ENCODE results near the gene SAMD13.

- TF ChIP-seq, protein P1, sequence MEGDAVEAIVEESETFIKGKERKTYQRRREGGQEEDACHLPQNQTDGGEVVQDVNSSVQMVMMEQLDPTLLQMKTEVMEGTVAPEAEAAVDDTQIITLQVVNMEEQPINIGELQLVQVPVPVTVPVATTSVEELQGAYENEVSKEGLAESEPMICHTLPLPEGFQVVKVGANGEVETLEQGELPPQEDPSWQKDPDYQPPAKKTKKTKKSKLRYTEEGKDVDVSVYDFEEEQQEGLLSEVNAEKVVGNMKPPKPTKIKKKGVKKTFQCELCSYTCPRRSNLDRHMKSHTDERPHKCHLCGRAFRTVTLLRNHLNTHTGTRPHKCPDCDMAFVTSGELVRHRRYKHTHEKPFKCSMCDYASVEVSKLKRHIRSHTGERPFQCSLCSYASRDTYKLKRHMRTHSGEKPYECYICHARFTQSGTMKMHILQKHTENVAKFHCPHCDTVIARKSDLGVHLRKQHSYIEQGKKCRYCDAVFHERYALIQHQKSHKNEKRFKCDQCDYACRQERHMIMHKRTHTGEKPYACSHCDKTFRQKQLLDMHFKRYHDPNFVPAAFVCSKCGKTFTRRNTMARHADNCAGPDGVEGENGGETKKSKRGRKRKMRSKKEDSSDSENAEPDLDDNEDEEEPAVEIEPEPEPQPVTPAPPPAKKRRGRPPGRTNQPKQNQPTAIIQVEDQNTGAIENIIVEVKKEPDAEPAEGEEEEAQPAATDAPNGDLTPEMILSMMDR (IDR thresholded peaks at IDR 0.05), result no peak
- TF ChIP-seq POLR2AphosphoS5 (IDR thresholded peaks at IDR 0.05) (no peak), POLR2A (IDR thresholded peaks at IDR 0.05) (no peak), EP300 (IDR thresholded peaks at IDR 0.05) (no peak)
Observed at GRCh38 chr1:84347271-84347931, 45.9 kb downstream of the SAMD13 start.

All from sigmoid colon (tissue), 4 donors.